GM18517 (cell line): ENCODE measurements around the gene DNM3.
"Not testable (repeated sequence)": the region's sequence is repeated elsewhere in the genome, so short reads cannot be mapped to it uniquely, and the experiment has no call there.

ENCODE experiments used
- ATAC-seq: cut with Tn5 transposase; IDR thresholded peaks from one replicate; pipeline ENCODE4 v1.9.1; 2021; ENCODE audit warnings: mild to moderate bottlenecking, moderate library complexity; ENCODE audit not compliant: unreplicated experiment

Gene DNM3

GRCh38 chr1:172018727-172019311, 177.5 kb downstream of the DNM3 start:
- no peak for ATAC-seq

GRCh38 chr1:172019976-172020375, 178.7 kb downstream of the DNM3 start:
- no peak for ATAC-seq

DNA sequence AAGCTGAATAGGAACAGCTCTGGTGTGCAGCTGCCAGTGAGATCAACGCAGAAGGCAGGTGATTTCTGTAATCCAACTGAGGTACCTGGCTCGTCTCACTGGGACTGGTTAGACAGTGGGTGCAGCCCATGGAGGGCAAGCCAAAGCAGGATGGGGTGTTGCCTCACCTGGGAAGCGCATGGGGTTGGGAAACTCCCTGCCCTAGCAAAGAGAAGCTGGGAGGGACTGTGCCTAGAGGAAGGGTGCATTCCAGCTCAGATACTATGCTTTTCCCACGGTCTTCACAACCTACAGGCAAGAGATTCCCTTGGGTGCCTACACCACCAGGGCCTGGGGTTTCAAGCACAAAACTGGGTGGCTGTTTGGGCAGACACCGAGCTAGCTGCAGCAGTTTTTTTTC, 183.2 kb downstream of the DNM3 start:
- no peak for ATAC-seq

- ATAC-seq = not testable (repeated sequence)
Observed at GRCh38 chr1:172024944-172025738, 183.8 kb downstream of the DNM3 start.

GRCh38 chr1:172040466-172040865, 199.2 kb downstream of the DNM3 start:
- ATAC-seq = no peak

DNA sequence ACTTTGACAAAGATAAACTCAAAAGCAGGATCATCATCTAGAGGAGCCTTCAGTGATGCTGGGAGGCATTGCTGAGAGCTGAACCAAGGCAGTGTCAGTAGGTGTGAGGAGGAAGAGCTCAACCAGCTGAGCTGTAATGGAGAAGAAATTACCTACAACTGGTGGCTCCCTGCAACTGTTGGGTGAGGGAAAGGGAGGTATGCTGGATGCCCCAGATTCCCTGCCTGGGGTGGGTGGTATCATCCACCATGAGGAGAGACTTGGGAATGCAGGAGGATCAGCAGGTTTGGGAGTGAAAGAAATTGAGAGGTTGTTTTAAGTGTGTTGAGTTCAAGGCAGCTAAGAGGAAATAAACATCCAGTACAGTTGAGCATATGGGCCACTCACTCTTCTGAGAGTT, 199.8 kb downstream of the DNM3 start:
- ATAC-seq = no peak

DNA sequence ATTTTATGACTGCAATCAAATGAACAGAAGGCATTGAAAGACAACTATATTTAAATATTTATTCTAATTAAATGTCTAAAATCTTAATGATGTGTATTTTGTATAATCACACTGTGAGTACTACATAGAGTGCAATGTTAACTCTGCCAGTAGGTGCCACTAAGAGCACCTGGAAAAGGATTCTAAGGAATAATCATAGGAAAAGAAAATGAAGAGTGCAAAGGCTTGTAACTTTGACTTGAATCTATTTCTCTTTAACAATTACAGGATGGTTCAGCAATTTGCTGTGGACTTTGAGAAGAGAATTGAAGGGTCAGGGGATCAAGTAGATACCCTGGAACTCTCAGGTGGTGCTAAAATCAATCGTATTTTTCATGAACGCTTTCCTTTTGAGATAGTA, 200.4 kb downstream of the DNM3 start:
- no peak for ATAC-seq

DNA sequence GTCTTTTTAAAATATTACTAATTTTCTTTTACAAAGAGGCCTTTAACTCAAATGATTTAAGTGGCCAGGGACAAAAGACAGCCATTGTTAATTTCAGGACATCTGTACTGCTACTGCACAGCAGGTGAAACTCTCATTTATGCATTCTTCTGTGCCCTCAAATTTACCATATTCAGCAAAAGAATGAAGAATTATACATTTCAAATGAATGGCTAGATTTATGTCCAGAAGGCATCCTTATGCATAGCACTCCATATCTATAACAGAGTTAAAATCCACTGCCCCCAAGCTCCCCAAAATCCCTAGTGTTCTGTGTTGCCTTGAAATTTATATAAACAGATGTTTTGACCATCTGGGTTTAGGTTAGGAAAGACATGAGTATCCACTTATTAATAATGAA, 202.6 kb downstream of the DNM3 start:
- no peak for ATAC-seq

GRCh38 chr1:172051898-172052297, 210.6 kb downstream of the DNM3 start:
- ATAC-seq = no peak

GRCh38 chr1:172054172-172054571, 212.9 kb downstream of the DNM3 start:
- no peak for ATAC-seq

- not testable (repeated sequence) for ATAC-seq
Observed at GRCh38 chr1:172055816-172056419, 214.6 kb downstream of the DNM3 start.

GRCh38 chr1:172068334-172068733, 227.0 kb downstream of the DNM3 start:
- ATAC-seq = no peak

DNA sequence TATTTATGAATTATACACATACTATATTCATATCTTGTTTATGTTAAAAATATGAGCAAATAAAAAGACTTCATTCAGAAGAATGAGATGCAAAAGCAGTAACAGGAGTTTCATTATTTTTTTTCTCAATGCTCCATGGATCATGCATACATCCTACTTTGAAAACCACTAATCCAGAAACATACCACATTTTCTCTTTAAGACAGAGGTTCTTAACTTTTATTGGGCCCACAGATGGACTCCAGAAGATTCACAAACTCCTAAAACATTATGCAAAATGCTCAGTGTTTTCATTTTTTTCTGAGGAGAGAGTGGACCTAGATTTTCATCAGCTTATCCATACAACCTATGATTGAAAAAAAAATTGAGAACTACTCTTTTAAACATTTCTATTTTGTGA, 227.8 kb downstream of the DNM3 start:
- no peak for ATAC-seq

DNA sequence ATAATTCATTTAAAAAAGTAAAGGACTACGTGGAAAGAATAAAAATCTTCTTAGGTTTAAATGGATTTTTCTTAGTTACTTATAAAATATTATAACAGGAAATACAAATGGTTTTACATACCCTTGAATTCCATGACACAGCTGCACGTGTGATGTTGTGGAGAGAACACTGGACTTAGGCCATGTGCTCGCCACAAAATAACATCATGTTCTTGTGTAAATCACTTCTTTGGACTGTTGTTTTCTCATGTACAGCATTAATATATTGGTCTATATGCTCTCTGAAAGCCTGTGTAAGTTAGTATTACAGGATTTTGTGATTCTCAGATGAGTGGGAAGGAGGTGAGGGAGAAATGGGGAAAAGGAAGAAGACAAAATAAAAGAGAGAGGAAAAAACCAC, 228.2 kb downstream of the DNM3 start:
- ATAC-seq = no peak

DNA sequence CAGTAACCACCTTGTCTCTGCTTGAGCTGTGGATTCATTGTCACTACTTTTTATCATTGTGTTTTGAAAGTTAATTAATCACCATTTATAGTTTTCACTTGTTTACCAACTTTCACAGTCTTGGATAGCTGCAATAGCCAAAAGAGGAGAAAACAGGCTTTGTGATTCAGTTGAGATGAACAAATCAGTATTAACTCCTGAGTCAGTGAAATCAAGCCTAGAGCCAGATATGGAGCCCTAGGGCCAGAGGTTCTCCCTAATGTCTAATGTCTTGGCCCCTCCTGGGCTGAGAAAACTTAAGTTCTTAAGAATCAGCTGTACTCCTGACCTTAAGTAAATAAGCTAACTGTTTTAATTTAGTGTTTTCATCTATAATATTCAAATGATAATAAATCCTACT, 228.8 kb downstream of the DNM3 start:
- no peak for ATAC-seq

- no peak for ATAC-seq
Observed at GRCh38 chr1:172071746-172072145, 230.4 kb downstream of the DNM3 start.

DNA sequence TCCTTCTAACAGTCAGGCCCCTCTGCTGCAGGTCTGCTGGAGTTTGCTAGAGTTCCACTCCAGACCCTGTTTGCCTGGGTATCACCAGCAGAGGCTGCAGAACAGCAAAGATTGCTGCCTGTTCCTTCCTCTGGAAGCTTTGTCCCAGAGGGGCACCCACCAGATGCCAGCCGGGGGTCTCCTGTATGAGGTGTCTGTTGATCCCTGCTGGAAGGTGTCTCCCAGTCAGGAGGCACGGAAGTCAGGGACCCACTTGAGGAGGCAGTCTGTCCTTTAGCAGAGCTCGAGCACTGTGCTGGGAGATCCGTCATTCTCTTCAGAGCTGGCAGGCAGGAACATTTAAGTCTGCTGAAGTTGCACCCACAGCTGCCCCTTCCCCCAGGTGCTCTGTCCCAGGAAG, 238.6 kb downstream of the DNM3 start:
- ATAC-seq = not testable (repeated sequence)

DNA sequence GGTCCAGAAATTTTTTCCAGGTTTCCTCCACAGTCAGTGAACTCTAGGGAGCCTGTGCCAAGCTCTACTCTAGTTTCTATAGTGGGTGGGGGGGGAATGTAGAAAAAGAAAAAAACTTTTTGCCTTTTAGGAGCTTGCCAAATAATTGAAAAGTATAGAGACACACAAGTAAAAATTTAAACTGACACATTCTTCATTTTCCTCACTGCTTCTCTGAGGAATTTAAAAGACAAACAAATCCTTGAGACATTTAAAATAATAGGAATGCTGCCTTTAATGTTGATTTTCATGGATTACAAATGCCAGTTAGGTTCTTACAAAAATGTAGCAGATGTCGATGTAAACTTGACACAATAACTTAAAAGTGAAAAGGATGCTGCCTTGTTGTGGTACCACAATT, 241.9 kb downstream of the DNM3 start:
- ATAC-seq = no peak

DNA sequence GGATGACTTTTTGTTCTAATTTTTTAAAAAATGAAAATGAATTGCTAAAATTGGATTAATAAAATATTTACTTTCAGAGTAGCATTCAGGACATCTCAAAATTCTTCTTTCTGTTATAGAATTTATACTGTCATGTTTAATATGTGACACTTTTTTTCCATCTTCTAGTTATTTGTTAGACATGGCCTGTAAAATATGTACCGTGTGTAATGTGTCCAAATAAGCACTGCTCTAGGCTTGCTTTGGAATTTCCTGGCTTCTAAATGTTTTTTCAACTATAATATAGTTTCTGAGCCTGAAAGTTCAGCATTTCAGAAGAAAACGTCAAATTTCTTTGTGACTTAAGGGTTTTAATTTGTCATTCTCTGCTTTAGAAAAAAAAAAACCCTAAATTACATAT, 243.6 kb downstream of the DNM3 start:
- no peak for ATAC-seq

DNA sequence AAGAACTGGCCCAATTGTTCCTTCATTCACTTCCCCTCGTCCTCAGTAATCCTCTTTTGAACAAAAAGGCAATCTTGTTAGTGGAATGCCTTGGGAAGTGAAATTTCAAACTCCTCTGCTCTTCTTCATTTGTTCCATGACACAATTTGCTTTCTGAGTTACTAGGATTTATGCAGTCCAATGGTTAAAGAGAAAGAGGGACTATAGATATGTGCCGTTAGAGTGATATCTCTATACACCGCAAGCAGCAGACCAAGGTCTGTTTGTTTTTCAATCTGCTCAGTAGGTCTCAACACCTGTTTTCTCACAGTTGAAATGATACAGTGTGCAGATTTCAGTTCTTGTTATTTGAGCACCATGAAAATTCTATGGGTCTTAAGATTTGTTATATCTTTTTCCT, 244.0 kb downstream of the DNM3 start:
- ATAC-seq = no peak

DNA sequence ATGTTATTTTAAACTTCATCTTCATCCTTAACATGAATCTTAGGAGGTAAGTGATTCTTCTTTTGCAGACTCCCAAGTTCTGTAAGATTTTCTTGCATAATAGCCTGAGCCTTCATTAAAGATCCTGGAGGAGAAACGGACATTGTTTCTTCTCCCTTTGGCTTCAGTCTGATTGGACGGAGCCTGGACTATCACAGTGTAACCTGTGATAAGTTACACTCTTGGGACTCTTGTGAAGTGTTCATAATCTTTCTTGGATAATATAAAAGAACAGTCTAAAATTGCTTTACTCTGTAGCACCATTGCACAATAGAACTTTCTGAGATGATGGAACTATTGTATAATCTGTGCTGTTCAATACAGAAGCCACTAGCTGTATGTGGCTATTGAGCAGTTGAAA, 244.8 kb downstream of the DNM3 start:
- ATAC-seq = no peak

- ATAC-seq = no peak
Observed at GRCh38 chr1:172088256-172088655, 247.0 kb downstream of the DNM3 start.
